ENCODE results near the gene EFCAB11. TPM values are rescaled to one million over a fixed set of nuclear protein-coding genes. Genes with fewer than 3 reads are reported as not detected.

EFCAB11 gene
- polyA plus RNA-seq, 1 donor (not counting 4 experiments of a cell fraction or from before 2014, with no cell fraction given): 12.9 TPM

GRCh38 chr14:89771251-89771650, 183.3 kb downstream of the EFCAB11 start:
- no peak overlapping the region for H2AFZ ChIP-seq (ENCODE audit: control insufficient read depth, low read length)
- no peaks in the 10 kb centered on the region for H4K20me1 ChIP-seq (ENCODE audit: control insufficient read depth, extremely low read depth, insufficient read depth, low read length)
- H3K36me3 ChIP-seq (ENCODE audit: control insufficient read depth in 2 of 2, extremely low read depth in 1 of 2, insufficient read depth in 2 of 2, low read length in 2 of 2): no peaks in the 10 kb centered on the region
- FAIRE-seq (no peak), DNase-seq (ENCODE audit: low read depth, low spot score) (no peak)
- no peak overlapping the region for H3K9ac ChIP-seq (ENCODE audit: control insufficient read depth, extremely low read depth, insufficient read depth, low read length)
- no peak overlapping the region for H3K4me3 ChIP-seq (ENCODE audit: control insufficient read depth in 2 of 3, extremely low read depth in 1 of 3, insufficient read depth in 2 of 3, low read depth in 1 of 3, low read length in 3 of 3)
- H3K9me3 ChIP-seq (ENCODE audit: control insufficient read depth, low read depth, low read length): no peaks in the 10 kb centered on the region
- peaks cover 6% of the 10 kb centered on the region for H3K4me1 ChIP-seq (ENCODE audit: control insufficient read depth, extremely low read depth, insufficient read depth, low read length)
- no peak for TF ChIP-seq EZH2 (IDR thresholded peaks at IDR 0.05; ENCODE audit: low read length)
- TF ChIP-seq, protein P1, sequence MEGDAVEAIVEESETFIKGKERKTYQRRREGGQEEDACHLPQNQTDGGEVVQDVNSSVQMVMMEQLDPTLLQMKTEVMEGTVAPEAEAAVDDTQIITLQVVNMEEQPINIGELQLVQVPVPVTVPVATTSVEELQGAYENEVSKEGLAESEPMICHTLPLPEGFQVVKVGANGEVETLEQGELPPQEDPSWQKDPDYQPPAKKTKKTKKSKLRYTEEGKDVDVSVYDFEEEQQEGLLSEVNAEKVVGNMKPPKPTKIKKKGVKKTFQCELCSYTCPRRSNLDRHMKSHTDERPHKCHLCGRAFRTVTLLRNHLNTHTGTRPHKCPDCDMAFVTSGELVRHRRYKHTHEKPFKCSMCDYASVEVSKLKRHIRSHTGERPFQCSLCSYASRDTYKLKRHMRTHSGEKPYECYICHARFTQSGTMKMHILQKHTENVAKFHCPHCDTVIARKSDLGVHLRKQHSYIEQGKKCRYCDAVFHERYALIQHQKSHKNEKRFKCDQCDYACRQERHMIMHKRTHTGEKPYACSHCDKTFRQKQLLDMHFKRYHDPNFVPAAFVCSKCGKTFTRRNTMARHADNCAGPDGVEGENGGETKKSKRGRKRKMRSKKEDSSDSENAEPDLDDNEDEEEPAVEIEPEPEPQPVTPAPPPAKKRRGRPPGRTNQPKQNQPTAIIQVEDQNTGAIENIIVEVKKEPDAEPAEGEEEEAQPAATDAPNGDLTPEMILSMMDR (optimal IDR thresholded peaks at IDR 0.05 in 1 of 3, IDR thresholded peaks at IDR 0.05 in 1 of 3, conservative IDR thresholded peaks at IDR 0.05 in 1 of 3; ENCODE audit: extremely low read depth in 1 of 3, insufficient read depth in 2 of 3, low read length in 3 of 3): no peak
- H3K9me1 ChIP-seq (ENCODE audit: control insufficient read depth, extremely low read depth, insufficient read depth, low read length): no peaks in the 10 kb centered on the region
- dilution Hi-C loops (cut with MboI; ENCODE audit: extremely low pct_ligation_motif_present, low sequenced_read_pairs): no loop called here
- no peak overlapping the region for H3K4me2 ChIP-seq (ENCODE audit: control insufficient read depth, extremely low read depth, insufficient read depth, low read depth, low read length)
- H3K79me2 ChIP-seq (ENCODE audit: control insufficient read depth, insufficient read depth, low read length): no peaks in the 10 kb centered on the region
- no peak overlapping the region for H3K27ac ChIP-seq (ENCODE audit: control insufficient read depth, insufficient read depth, low read length)
- no peaks in the 10 kb centered on the region for H3K27me3 ChIP-seq (ENCODE audit: control insufficient read depth, extremely low read depth, insufficient read depth, low read length)

GRCh38 chr14:89767861-89768268, 186.7 kb downstream of the EFCAB11 start:
- Histone ChIP-seq H3K4me1 (ENCODE audit: control insufficient read depth, extremely low read depth, insufficient read depth, low read length) (no peaks in the 10 kb centered on the region), H3K9me3 (ENCODE audit: control insufficient read depth, low read depth, low read length) (no peaks in the 10 kb centered on the region), H3K9me1 (ENCODE audit: control insufficient read depth, extremely low read depth, insufficient read depth, low read length) (no peaks in the 10 kb centered on the region), H2AFZ (ENCODE audit: control insufficient read depth, low read length) (no peak overlapping the region), H3K27me3 (ENCODE audit: control insufficient read depth, extremely low read depth, insufficient read depth, low read length) (no peaks in the 10 kb centered on the region), H3K4me2 (ENCODE audit: control insufficient read depth, extremely low read depth, insufficient read depth, low read depth, low read length) (no peak overlapping the region), H3K27ac (ENCODE audit: control insufficient read depth, insufficient read depth, low read length) (no peak overlapping the region), H4K20me1 (ENCODE audit: control insufficient read depth, extremely low read depth, insufficient read depth, low read length) (no peaks in the 10 kb centered on the region), H3K4me3 (ENCODE audit: control insufficient read depth in 2 of 3, extremely low read depth in 1 of 3, insufficient read depth in 2 of 3, low read depth in 1 of 3, low read length in 3 of 3) (no peak overlapping the region), H3K9ac (ENCODE audit: control insufficient read depth, extremely low read depth, insufficient read depth, low read length) (no peak overlapping the region), H3K36me3 (ENCODE audit: control insufficient read depth in 2 of 2, extremely low read depth in 1 of 2, insufficient read depth in 2 of 2, low read length in 2 of 2) (no peaks in the 10 kb centered on the region), H3K79me2 (ENCODE audit: control insufficient read depth, insufficient read depth, low read length) (no peaks in the 10 kb centered on the region)
- dilution Hi-C loops (cut with MboI; ENCODE audit: extremely low pct_ligation_motif_present, low sequenced_read_pairs): no loop called here
- FAIRE-seq (peak; percentile 57), DNase-seq (ENCODE audit: low read depth, low spot score) (no peak)
- TF ChIP-seq EZH2 (IDR thresholded peaks at IDR 0.05; ENCODE audit: low read length): no peak
- TF ChIP-seq, protein P1 (optimal IDR thresholded peaks at IDR 0.05 in 1 of 3, IDR thresholded peaks at IDR 0.05 in 1 of 3, conservative IDR thresholded peaks at IDR 0.05 in 1 of 3; ENCODE audit: extremely low read depth in 1 of 3, insufficient read depth in 2 of 3, low read length in 3 of 3): peak; percentile 59 to 85 (median 83)
